B cell (primary cell): Measurements from ENCODE around the gene PTPN6. TPM values are rescaled to one million over a fixed set of nuclear protein-coding genes. Genes with fewer than 3 reads are reported as not detected.
A peak's percentile ranks its signal among the peaks of the same experiment; 100 is the strongest.

ENCODE experiments used
- ATAC-seq: fragments of 200-7000 bp; cut with Tn5 transposase; one replicate; pipeline ENCODE4 v1.10.0; 2021; ENCODE audit warnings: low read depth, mild to moderate bottlenecking, moderate number of reproducible peaks, moderate library complexity
- CTCF ChIA-PET: fragments of 350-600 bp; sonication (Branson Sonifier 250); formaldehyde crosslinking; loops from one replicate; lab custom pipeline; 2021; ENCODE audit warnings: antibody characterized with exemption, inconsistent platforms; lab: Charles Lee
- POLR2A ChIA-PET: fragments of 350-600 bp; sonication (Branson Sonifier 250); formaldehyde crosslinking; loops from one replicate; lab custom pipeline; 2021; ENCODE audit warnings: antibody characterized with exemption; lab: Charles Lee
- DNase-seq: peaks from one replicate; pipeline ENCODE4 v3.0.0; 2013
- H2AFZ ChIP-seq: 2 replicates; pipeline ENCODE4 v1.6.1; 2012; ENCODE audit warnings: mild to moderate bottlenecking, low read depth, low read length; ENCODE audit not compliant: insufficient read depth, poor library complexity, severe bottlenecking
- H3K27ac ChIP-seq, 2 donors: 1 replicate in 1 of 2; 2 replicates in 1 of 2; pipeline ENCODE4 v1.5.1; 2012 to 2013; ENCODE audit warnings: low read length in 2 of 2, mild to moderate bottlenecking in 2 of 2, moderate library complexity in 1 of 2
- H3K27me3 ChIP-seq, 4 experiments: fragments of 200-600 bp in 1 of 4; sonication (generic) in 1 of 4; replicated peaks in 1 of 4; 1 replicate in 2 of 4; 2 replicates in 2 of 4; pipeline versions ENCODE4 v1.6.1 to v1.7.0; 2013 to 2016; ENCODE audit warnings: low read length in 3 of 4, mild to moderate bottlenecking in 2 of 4, mixed read lengths in 1 of 4, moderate library complexity in 1 of 4; ENCODE audit not compliant: insufficient read depth in 4 of 4, control insufficient read depth in 3 of 4; ENCODE audit errors: control extremely low read depth in 1 of 4
- H3K36me3 ChIP-seq, 2 experiments: replicated peaks in 1 of 2; 1 replicate in 1 of 2; 2 replicates in 1 of 2; pipeline versions ENCODE4 v1.6.1 to v1.7.1; 2013; ENCODE audit warnings: low read length in 1 of 2; ENCODE audit not compliant: insufficient read depth in 2 of 2, control insufficient read depth in 1 of 2; ENCODE audit errors: control extremely low read depth in 1 of 2, extremely low read depth in 1 of 2
- H3K4me1 ChIP-seq, 2 donors: fragments of 200-600 bp in 1 of 2; sonication (generic) in 1 of 2; 1 replicate in 1 of 2; 2 replicates in 1 of 2; pipeline versions ENCODE4 v1.5.1 to v1.6.1; 2013 to 2017; ENCODE audit warnings: low read length in 2 of 2; ENCODE audit not compliant: control insufficient read depth in 2 of 2, insufficient read depth in 2 of 2
- H3K4me2 ChIP-seq: replicated peaks from 2 replicates; pipeline ENCODE3; 2012; ENCODE audit warnings: mild to moderate bottlenecking, low read depth, low read length; ENCODE audit not compliant: poor library complexity, severe bottlenecking
- H3K4me3 ChIP-seq, 5 experiments: fragments of 200-600 bp in 1 of 5; sonication (generic) in 1 of 5; 1 replicate in 3 of 5; 2 replicates in 2 of 5; pipeline versions ENCODE4 v1.5.1 to v1.7.0; 2011 to 2016; ENCODE audit warnings: low read length in 4 of 5, mild to moderate bottlenecking in 4 of 5, low read depth in 2 of 5, control low read depth in 1 of 5, moderate library complexity in 1 of 5; ENCODE audit not compliant: insufficient read depth in 1 of 5; ENCODE audit errors: control extremely low read depth in 1 of 5, extremely low read depth in 1 of 5
- H3K79me2 ChIP-seq: fragments of 200-600 bp; sonication (generic); one replicate; pipeline ENCODE4 v1.6.0; 2016; ENCODE audit warnings: low read length; ENCODE audit not compliant: control insufficient read depth, insufficient read depth
- H3K9ac ChIP-seq: fragments of 200-600 bp; sonication (generic); 2 replicates; pipeline ENCODE4 v1.6.1; 2017; ENCODE audit warnings: mild to moderate bottlenecking, low read length, moderate library complexity
- H3K9me3 ChIP-seq, 3 donors: one replicate each; pipeline versions ENCODE4 v1.6.1 to v1.7.1; 2013; ENCODE audit warnings: low read length in 2 of 3; ENCODE audit not compliant: control insufficient read depth in 2 of 3, insufficient read depth in 1 of 3; ENCODE audit errors: control extremely low read depth in 1 of 3
- H4K20me1 ChIP-seq: 2 replicates; pipeline ENCODE4 v1.6.0; 2012; ENCODE audit warnings: mild to moderate bottlenecking, low read length; ENCODE audit not compliant: insufficient read depth, control insufficient read depth, poor library complexity, severe bottlenecking
- H3K27ac Mint-ChIP-seq: one replicate; pipeline ENCODE4 v1.8.0; 2021; ENCODE audit warnings: mixed read lengths
- H3K27me3 Mint-ChIP-seq: one replicate; pipeline ENCODE4 v1.8.0; 2021; ENCODE audit warnings: mixed read lengths
- H3K4me1 Mint-ChIP-seq: one replicate; pipeline ENCODE4 v1.8.0; 2021; ENCODE audit warnings: mixed read lengths
- H3K4me3 Mint-ChIP-seq: one replicate; pipeline ENCODE4 v1.8.0; 2021; ENCODE audit warnings: mixed read lengths
- H3K9me3 Mint-ChIP-seq: one replicate; pipeline ENCODE4 v1.8.0; 2022; ENCODE audit warnings: mixed read lengths; ENCODE audit not compliant: insufficient read depth
- EZH2 ChIP-seq: IDR thresholded peaks from 2 replicates; pipeline ENCODE4 v1.6.1; 2012; ENCODE audit warnings: borderline replicate concordance, low read depth, mild to moderate bottlenecking, moderate library complexity, low read length; ENCODE audit not compliant: insufficient read depth, poor library complexity, severe bottlenecking
- WGBS: methylation state at CpG from one replicate; pipeline ENCODE4 v1.1.5; 2013; ENCODE audit warnings: missing lambda C conversion rate; ENCODE audit not compliant: insufficient coverage; 5-methylcytosine and 5-hydroxymethylcytosine counted together
- intact Hi-C: fragments of 100-400 bp; cut with micrococcal nuclease; formaldehyde crosslinking; loops from one replicate; pipeline ENCODE4 v1.10.0; 2022
- polyA plus RNA-seq: library from polyadenylated mRNA; depleted of rRNA; stranded (reverse); fragments of >200 nt; gene quantifications from 2 replicates; pipeline ENCODE4 v1.2.3, GENCODE V29; 2012
- total RNA-seq, 2 donors: library from RNA; stranded (reverse); fragments of 120-200 nt in 1 of 2; gene quantifications; 1 replicate in 1 of 2; 2 replicates in 1 of 2; pipeline versions ENCODE4 v1.2.3 to v1.2.4, GENCODE V29; 2013 to 2022
- TF ChIP-seq, protein P1 (sequence below): fragments of 200-600 bp; IDR thresholded peaks from one replicate; pipeline ENCODE4 v1.8.0; 2022; ENCODE audit warnings: antibody characterized with exemption, mild to moderate bottlenecking

PTPN6 gene
- total and polyA plus RNA-seq, 2 donors (not counting 1 experiment from before 2014, with no cell fraction given) = 312 to 874 TPM

DNA sequence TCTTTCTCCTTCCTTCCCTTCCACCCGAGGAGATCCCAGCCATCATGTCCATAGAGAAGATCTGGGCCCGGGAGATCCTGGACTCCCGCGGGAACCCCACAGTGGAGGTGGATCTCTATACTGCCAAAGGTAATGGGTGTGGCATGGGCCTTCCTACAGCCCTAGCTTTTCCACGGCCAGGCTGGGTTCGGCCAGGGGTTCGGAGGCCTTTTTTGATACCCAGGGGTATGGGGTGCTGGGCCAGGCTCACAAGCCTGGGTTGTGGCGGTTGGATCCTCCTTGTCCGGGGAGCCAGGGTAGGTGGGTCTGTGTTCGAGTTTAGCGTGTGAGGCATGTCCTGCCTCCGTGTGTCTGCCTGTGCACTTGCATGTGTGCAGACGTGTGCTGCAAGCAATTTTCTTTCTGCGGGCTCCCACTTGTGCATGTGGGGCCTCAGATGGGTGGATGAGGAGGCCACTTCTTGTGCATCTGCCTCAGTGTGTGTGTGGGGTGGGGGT lies 35.3 kb upstream of the PTPN6 start:
- peak overlapping the region; percentile 92 for H3K4me2 ChIP-seq
- ChIA-PET POLR2A (no interaction called here), CTCF (interaction anchor here (1.0 to 1.8 kb wide), 3 partner anchors 25 to 46 kb away, joined by 3 to 4 read pairs (median 4); partner anchors contain the start of gene SPSB2)
- Mint-ChIP-seq H3K4me3 (peak overlapping the region; percentile 67), H3K4me1 (peaks cover 25% of the 10 kb centered on the region), H3K27me3 (no peaks in the 10 kb centered on the region), H3K9me3 (no peaks in the 10 kb centered on the region), H3K27ac (peak overlapping the region; percentile 55)
- peaks cover 0 to 10% (median 1%) of the 10 kb centered on the region in 4 experiments for H3K27me3 ChIP-seq
- H3K27ac ChIP-seq = no peak overlapping the region
- H3K36me3 ChIP-seq = peaks cover 0 to 4% of the 10 kb centered on the region in 2 experiments
- ATAC-seq (no peak), DNase-seq (no peak)
- H4K20me1 ChIP-seq = no peaks in the 10 kb centered on the region
- intact Hi-C loops = no loop called here
- TF ChIP-seq, protein P1, sequence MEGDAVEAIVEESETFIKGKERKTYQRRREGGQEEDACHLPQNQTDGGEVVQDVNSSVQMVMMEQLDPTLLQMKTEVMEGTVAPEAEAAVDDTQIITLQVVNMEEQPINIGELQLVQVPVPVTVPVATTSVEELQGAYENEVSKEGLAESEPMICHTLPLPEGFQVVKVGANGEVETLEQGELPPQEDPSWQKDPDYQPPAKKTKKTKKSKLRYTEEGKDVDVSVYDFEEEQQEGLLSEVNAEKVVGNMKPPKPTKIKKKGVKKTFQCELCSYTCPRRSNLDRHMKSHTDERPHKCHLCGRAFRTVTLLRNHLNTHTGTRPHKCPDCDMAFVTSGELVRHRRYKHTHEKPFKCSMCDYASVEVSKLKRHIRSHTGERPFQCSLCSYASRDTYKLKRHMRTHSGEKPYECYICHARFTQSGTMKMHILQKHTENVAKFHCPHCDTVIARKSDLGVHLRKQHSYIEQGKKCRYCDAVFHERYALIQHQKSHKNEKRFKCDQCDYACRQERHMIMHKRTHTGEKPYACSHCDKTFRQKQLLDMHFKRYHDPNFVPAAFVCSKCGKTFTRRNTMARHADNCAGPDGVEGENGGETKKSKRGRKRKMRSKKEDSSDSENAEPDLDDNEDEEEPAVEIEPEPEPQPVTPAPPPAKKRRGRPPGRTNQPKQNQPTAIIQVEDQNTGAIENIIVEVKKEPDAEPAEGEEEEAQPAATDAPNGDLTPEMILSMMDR = no peak
- TF ChIP-seq EZH2 = no peak
- no peak overlapping the region for H3K4me3 ChIP-seq
- peaks cover 0 to 3% (median 0%) of the 10 kb centered on the region in 3 donors for H3K9me3 ChIP-seq
- no peak overlapping the region for H3K9ac ChIP-seq
- peaks cover 11 to 19% of the 10 kb centered on the region in 2 donors for H3K4me1 ChIP-seq
- WGBS = 96% methylated on average over 11 of the region's 14 CpGs
- no peaks in the 10 kb centered on the region for H3K79me2 ChIP-seq
- no peak overlapping the region for H2AFZ ChIP-seq

DNA sequence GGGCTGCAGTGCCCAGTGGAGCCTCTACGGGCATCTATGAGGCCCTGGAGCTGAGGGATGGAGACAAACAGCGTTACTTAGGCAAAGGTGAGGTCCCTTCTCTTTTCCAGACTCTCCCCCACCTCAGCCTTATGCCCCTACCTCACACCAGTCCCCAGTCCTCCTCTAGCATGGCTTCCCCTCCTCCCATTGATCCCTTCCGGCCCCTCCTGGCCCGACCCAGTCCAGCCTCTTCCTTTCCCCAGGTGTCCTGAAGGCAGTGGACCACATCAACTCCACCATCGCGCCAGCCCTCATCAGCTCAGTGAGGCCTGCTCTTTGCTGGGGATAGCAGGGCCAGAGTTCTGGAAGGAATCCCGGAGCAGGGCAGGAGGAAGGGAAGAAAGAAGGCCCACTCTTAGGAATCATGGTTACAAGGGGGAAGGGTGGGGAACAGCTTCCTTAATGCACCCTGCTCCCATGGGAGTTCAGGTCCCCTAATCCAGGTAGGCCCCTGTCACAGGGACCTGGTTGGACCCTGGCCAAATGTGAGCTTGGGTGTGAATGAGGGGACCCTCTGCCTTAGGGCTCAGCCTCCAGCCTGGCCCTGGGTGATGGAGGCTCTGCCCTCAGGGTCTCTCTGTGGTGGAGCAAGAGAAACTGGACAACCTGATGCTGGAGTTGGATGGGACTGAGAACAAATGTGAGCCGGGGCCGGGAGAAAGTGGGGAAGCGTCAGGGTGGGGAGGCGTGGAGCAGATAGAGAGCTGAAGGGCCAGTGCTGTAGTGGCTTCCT lies 34.5 kb upstream of the PTPN6 start:
- 99% methylated on average over 8 of the region's 11 CpGs for WGBS
- DNase-seq (no peak), ATAC-seq (no peak)
- intact Hi-C loops = no loop called here
- peak overlapping the region; percentile 47 for H3K4me3 Mint-ChIP-seq
- H3K27ac Mint-ChIP-seq = no peak overlapping the region
- CTCF ChIA-PET = interaction anchor here (0.6 to 1.8 kb wide), 5 partner anchors 9 to 47 kb away, joined by 3 to 4 read pairs (median 3); partner anchors contain the start of gene SPSB2
- H3K27me3 Mint-ChIP-seq = no peaks in the 10 kb centered on the region
- Histone ChIP-seq H3K27me3 (peaks cover 0 to 10% (median 1%) of the 10 kb centered on the region in 4 experiments), H4K20me1 (no peaks in the 10 kb centered on the region), H3K9ac (no peak overlapping the region), H3K9me3 (peaks cover 0 to 3% (median 0%) of the 10 kb centered on the region in 3 donors), H2AFZ (no peak overlapping the region), H3K27ac (no peak overlapping the region), H3K79me2 (no peaks in the 10 kb centered on the region), H3K4me3 (no peak overlapping the region), H3K4me2 (no peak overlapping the region), H3K36me3 (peaks cover 0 to 4% of the 10 kb centered on the region in 2 experiments), H3K4me1 (peaks cover 14 to 24% of the 10 kb centered on the region in 2 donors)
- TF ChIP-seq EZH2 = no peak
- TF ChIP-seq, protein P1 = no peak
- H3K9me3 Mint-ChIP-seq = no peaks in the 10 kb centered on the region
- H3K4me1 Mint-ChIP-seq = peaks cover 28% of the 10 kb centered on the region
- POLR2A ChIA-PET = no interaction called here
